GM12878 (cell line): ENCODE results near the gene FUZ. TPM values are rescaled to one million over a fixed set of nuclear protein-coding genes. Genes with fewer than 3 reads are reported as not detected.

Source experiments
- ATAC-seq: fragments of 200-7000 bp; cut with Tn5 transposase; 3 replicates; pipeline ENCODE4 v1.9.1; 2020; ENCODE audit warnings: mild to moderate bottlenecking, moderate library complexity
- BruUV-seq: library from RNA; stranded (reverse); fragments of 400-500 nt; replicated peaks from 2 replicates; lab custom pipeline; 2021; lab: Mats Ljungman, UMichigan
- CTCF ChIA-PET: fragments of 300-600 bp; sonication (Branson Sonifier 250); formaldehyde crosslinking; extraction: SDS; loops from one replicate; lab custom pipeline; 2021; ENCODE audit warnings: inconsistent platforms; lab: Yijun Ruan, JAX
- POLR2A ChIA-PET: fragments of 350-600 bp; formaldehyde crosslinking; extraction: SDS; loops from one replicate; lab custom pipeline; 2021; ENCODE audit warnings: inconsistent platforms; lab: Charles Lee
- RAD21 ChIA-PET: fragments of 300-600 bp; sonication (Branson Sonifier 250); formaldehyde crosslinking; loops from one replicate; lab custom pipeline; 2023; ENCODE audit warnings: antibody characterized with exemption; ENCODE audit not compliant: unreplicated experiment; lab: Charles Lee
- SMC1A ChIA-PET: fragments of 300-600 bp; sonication (Branson Sonifier 250); formaldehyde crosslinking; loops from one replicate; lab custom pipeline; 2023; ENCODE audit not compliant: unreplicated experiment, uncharacterized antibody; lab: Charles Lee
- DNase-seq: peaks from one replicate; pipeline ENCODE4 v3.0.0-alpha.2; 2011; ENCODE audit warnings: low read depth, low spot score
- FAIRE-seq: peaks from 3 replicates; lab custom pipeline; 2011; peaks lifted over from hg19 to GRCh38; lab: Jason Lieb, UNC
- H2AFZ ChIP-seq: 2 replicates; pipeline ENCODE4 v1.6.0; 2011; ENCODE audit warnings: low read depth, low read length, control low read depth; ENCODE audit not compliant: control insufficient read depth
- H3K27ac ChIP-seq: 2 replicates; pipeline ENCODE4 v1.5.1; 2011; ENCODE audit warnings: control low read depth; ENCODE audit not compliant: control insufficient read depth, insufficient read depth
- H3K27me3 ChIP-seq, 2 experiments: replicated peaks in 1 of 2; 2 replicates each; pipeline versions ENCODE4 v1.6.0 to v1.6.1; 2011; ENCODE audit warnings: low read length in 1 of 2; ENCODE audit not compliant: control insufficient read depth in 2 of 2, insufficient read depth in 2 of 2
- H3K36me3 ChIP-seq, 2 experiments: 2 replicates each; pipeline ENCODE4 v1.5.1; 2011; ENCODE audit warnings: low read length in 1 of 2; ENCODE audit not compliant: control insufficient read depth in 2 of 2, insufficient read depth in 2 of 2
- H3K4me1 ChIP-seq: 2 replicates; pipeline ENCODE4 v1.6.1; 2011; ENCODE audit warnings: mild to moderate bottlenecking, low read length, moderate library complexity, mixed read lengths; ENCODE audit not compliant: control insufficient read depth, insufficient read depth
- H3K4me2 ChIP-seq: 2 replicates; pipeline ENCODE4 v1.6.0; 2011; ENCODE audit warnings: control low read depth; ENCODE audit not compliant: control insufficient read depth, insufficient read depth
- H3K4me3 ChIP-seq: fragments of 200-600 bp; sonication (generic); 2 replicates; pipeline ENCODE4 v1.5.1; 2016
- H3K79me2 ChIP-seq: 2 replicates; pipeline ENCODE4 v1.6.0; 2011; ENCODE audit warnings: low read length; ENCODE audit not compliant: control insufficient read depth, insufficient read depth
- H3K9ac ChIP-seq: 2 replicates; pipeline ENCODE4 v1.8.0; 2011; ENCODE audit warnings: low read length, control low read depth, mixed read lengths; ENCODE audit not compliant: control insufficient read depth, insufficient read depth
- H3K9me3 ChIP-seq: replicated peaks from 3 replicates; pipeline ENCODE4 v1.5.1; 2011; ENCODE audit warnings: mild to moderate bottlenecking, low read length; ENCODE audit not compliant: control insufficient read depth, insufficient read depth
- H4K20me1 ChIP-seq: 2 replicates; pipeline ENCODE4 v1.6.0; 2011; ENCODE audit not compliant: control insufficient read depth, insufficient read depth
- CBFB ChIP-seq: IDR thresholded peaks from 2 replicates; pipeline ENCODE4 v1.6.1; 2016; ENCODE audit warnings: antibody characterized with exemption, low read depth
- CBX3 ChIP-seq: fragments of 200-600 bp; sonication (generic); IDR thresholded peaks from 2 replicates; pipeline ENCODE4 v1.6.1; 2016; ENCODE audit warnings: low read depth, borderline replicate concordance
- EP300 ChIP-seq, 2 experiments: fragments of 150-350 bp in 1 of 2; IDR thresholded peaks; 2 replicates each; pipeline ENCODE4 v1.6.1; 2011 to 2012; ENCODE audit warnings: low read depth in 2 of 2, low read length in 2 of 2, borderline replicate concordance in 1 of 2, improper control_type of control experiment in 1 of 2, inconsistent platforms in 1 of 2; ENCODE audit not compliant: control insufficient read depth in 1 of 2
- ESRRA ChIP-seq: IDR thresholded peaks from 2 replicates; pipeline ENCODE4 v1.6.1; 2012; ENCODE audit warnings: mild to moderate bottlenecking, low read length, improper control_type of control experiment
- EZH2 ChIP-seq: IDR thresholded peaks from 2 replicates; pipeline ENCODE4 v1.6.1; 2012; ENCODE audit warnings: low read depth, mild to moderate bottlenecking, control low read depth, inconsistent platforms, low read length, borderline replicate concordance; ENCODE audit not compliant: control insufficient read depth
- HDGF ChIP-seq: fragments of 450-650 bp; IDR thresholded peaks from 2 replicates; pipeline ENCODE4 v1.6.1; 2016; ENCODE audit warnings: antibody characterized with exemption
- JUNB ChIP-seq: IDR thresholded peaks from 2 replicates; pipeline ENCODE4 v1.6.1; 2016; ENCODE audit warnings: antibody characterized with exemption, mild to moderate bottlenecking
- NBN ChIP-seq: fragments of 450-650 bp; IDR thresholded peaks from 2 replicates; pipeline ENCODE4 v1.6.1; 2016
- NFIC ChIP-seq: IDR thresholded peaks from 2 replicates; pipeline ENCODE4 v1.6.1; 2012; ENCODE audit warnings: low read depth, mild to moderate bottlenecking, inconsistent platforms, low read length, moderate library complexity
- POLR2AphosphoS5 ChIP-seq: IDR thresholded peaks from 2 replicates; pipeline ENCODE4 v1.6.1; 2011; ENCODE audit warnings: mild to moderate bottlenecking, low read length, inconsistent platforms
- RUNX3 ChIP-seq: IDR thresholded peaks from 2 replicates; pipeline ENCODE4 v1.6.1; 2012; ENCODE audit warnings: low read length, inconsistent platforms
- YY1 ChIP-seq: IDR thresholded peaks from 2 replicates; pipeline ENCODE4 v1.6.1; 2011; ENCODE audit warnings: low read depth, mild to moderate bottlenecking, low read length
- WGBS: methylation state at CpG from one replicate; pipeline ENCODE4 v1.1.6; 2016; ENCODE audit warnings: low lambda C conversion rate; ENCODE audit not compliant: insufficient replicate concordance, insufficient coverage; ENCODE audit errors: missing lambda C conversion rate; 5-methylcytosine and 5-hydroxymethylcytosine counted together
- in situ Hi-C: fragments of 300-500 bp; cut with MboI; formaldehyde crosslinking; loops from 9 replicates; pipeline ENCODE4 v1.14.3; 2018; ENCODE audit warnings: mixed read lengths
- intact Hi-C: fragments of 100-400 bp; cut with micrococcal nuclease; formaldehyde crosslinking; loops from one replicate; pipeline ENCODE4 v1.14.2; 2022; ENCODE audit not compliant: unreplicated experiment
- polyA plus RNA-seq, 11 experiments: library from polyadenylated mRNA; depleted of rRNA in 4 of 11; unstranded in 6 of 11; stranded (reverse) in 5 of 11; fragments of >200 nt; fragmentation: Nextera tagmentation in 4 of 11; fragmentation: Illumina TruSeq in 1 of 11; extraction: Ambion mirVana in 4 of 11; extraction: Trizol in 1 of 11; gene quantifications; 1 replicate in 1 of 11; 2 replicates in 10 of 11; pipeline versions ENCODE4 v1.2.1 to v1.2.3, GENCODE V29; 2011 to 2016; ENCODE audit warnings: inconsistent platforms in 2 of 11, missing spikeins in 2 of 11, low read depth in 1 of 11
- total RNA-seq, 4 experiments: library from RNA; depleted of rRNA in 3 of 4; stranded (reverse); fragments of >200 nt in 3 of 4; fragmentation: Illumina TruSeq in 1 of 4; extraction: Trizol in 1 of 4; gene quantifications; 2 replicates each; pipeline versions ENCODE4 v1.2.1 to v1.2.3, GENCODE V29; 2013 to 2021
- TF ChIP-seq, protein P1 (sequence below): fragments of 450-650 bp; IDR thresholded peaks from 2 replicates; pipeline ENCODE4 v1.6.1; 2017; ENCODE audit warnings: antibody characterized with exemption, mild to moderate bottlenecking, moderate library complexity
- TF ChIP-seq, protein P2 (sequence below): fragments of 450-650 bp; formaldehyde crosslinking; IDR thresholded peaks from 2 replicates; pipeline ENCODE4 v1.4.0; 2020; ENCODE audit warnings: mild to moderate bottlenecking, moderate library complexity
- TF ChIP-seq, protein P3 (sequence below): fragments of 450-650 bp; IDR thresholded peaks from 2 replicates; pipeline ENCODE4 v1.6.1; 2017; ENCODE audit warnings: borderline replicate concordance
- TF ChIP-seq, protein P4 (sequence below): fragments of 450-650 bp; IDR thresholded peaks from 2 replicates; pipeline ENCODE4 v1.6.1; 2018; ENCODE audit warnings: borderline replicate concordance, mild to moderate bottlenecking; ENCODE audit not compliant: partially characterized antibody

FUZ gene
- total and polyA plus RNA-seq, 10 of the 15 experiments (the other 5 are each of a cell fraction or from before 2014, with no cell fraction given): 0.18 to 11.5 (median 8.8) TPM

DNA sequence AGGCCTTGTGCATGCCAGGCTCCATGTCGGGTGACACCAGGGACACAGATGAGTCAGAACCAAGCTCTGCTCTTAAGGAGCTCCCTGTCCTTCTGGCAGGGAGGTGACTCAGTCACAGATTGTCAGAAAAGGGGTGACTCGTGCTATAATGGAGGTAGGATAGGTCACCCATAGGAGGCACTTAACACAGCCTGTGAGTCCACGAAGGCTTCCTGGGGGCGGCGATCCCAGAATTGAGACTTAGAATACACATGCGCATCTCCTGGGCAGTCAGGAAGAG is 19.6 kb downstream of the FUZ start:
- no peak for ATAC-seq
- TF ChIP-seq RUNX3 (no peak), HDGF (no peak), JUNB (no peak), ESRRA (no peak), CBX3 (no peak), POLR2AphosphoS5 (no peak), EP300 (IDR thresholded peaks at IDR 0.05; ENCODE audit: borderline replicate concordance in 1 of 2, control insufficient read depth in 1 of 2, low read depth in 2 of 2, low read length in 2 of 2) (no peak), NFIC (no peak), YY1 (no peak), EZH2 (no peak), NBN (no peak), CBFB (no peak)
- TF ChIP-seq, protein P1, sequence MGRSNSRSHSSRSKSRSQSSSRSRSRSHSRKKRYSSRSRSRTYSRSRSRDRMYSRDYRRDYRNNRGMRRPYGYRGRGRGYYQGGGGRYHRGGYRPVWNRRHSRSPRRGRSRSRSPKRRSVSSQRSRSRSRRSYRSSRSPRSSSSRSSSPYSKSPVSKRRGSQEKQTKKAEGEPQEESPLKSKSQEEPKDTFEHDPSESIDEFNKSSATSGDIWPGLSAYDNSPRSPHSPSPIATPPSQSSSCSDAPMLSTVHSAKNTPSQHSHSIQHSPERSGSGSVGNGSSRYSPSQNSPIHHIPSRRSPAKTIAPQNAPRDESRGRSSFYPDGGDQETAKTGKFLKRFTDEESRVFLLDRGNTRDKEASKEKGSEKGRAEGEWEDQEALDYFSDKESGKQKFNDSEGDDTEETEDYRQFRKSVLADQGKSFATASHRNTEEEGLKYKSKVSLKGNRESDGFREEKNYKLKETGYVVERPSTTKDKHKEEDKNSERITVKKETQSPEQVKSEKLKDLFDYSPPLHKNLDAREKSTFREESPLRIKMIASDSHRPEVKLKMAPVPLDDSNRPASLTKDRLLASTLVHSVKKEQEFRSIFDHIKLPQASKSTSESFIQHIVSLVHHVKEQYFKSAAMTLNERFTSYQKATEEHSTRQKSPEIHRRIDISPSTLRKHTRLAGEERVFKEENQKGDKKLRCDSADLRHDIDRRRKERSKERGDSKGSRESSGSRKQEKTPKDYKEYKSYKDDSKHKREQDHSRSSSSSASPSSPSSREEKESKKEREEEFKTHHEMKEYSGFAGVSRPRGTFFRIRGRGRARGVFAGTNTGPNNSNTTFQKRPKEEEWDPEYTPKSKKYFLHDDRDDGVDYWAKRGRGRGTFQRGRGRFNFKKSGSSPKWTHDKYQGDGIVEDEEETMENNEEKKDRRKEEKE: no peak
- TF ChIP-seq, protein P2, sequence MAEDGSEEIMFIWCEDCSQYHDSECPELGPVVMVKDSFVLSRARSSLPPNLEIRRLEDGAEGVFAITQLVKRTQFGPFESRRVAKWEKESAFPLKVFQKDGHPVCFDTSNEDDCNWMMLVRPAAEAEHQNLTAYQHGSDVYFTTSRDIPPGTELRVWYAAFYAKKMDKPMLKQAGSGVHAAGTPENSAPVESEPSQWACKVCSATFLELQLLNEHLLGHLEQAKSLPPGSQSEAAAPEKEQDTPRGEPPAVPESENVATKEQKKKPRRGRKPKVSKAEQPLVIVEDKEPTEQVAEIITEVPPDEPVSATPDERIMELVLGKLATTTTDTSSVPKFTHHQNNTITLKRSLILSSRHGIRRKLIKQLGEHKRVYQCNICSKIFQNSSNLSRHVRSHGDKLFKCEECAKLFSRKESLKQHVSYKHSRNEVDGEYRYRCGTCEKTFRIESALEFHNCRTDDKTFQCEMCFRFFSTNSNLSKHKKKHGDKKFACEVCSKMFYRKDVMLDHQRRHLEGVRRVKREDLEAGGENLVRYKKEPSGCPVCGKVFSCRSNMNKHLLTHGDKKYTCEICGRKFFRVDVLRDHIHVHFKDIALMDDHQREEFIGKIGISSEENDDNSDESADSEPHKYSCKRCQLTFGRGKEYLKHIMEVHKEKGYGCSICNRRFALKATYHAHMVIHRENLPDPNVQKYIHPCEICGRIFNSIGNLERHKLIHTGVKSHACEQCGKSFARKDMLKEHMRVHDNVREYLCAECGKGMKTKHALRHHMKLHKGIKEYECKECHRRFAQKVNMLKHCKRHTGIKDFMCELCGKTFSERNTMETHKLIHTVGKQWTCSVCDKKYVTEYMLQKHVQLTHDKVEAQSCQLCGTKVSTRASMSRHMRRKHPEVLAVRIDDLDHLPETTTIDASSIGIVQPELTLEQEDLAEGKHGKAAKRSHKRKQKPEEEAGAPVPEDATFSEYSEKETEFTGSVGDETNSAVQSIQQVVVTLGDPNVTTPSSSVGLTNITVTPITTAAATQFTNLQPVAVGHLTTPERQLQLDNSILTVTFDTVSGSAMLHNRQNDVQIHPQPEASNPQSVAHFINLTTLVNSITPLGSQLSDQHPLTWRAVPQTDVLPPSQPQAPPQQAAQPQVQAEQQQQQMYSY: no peak
- TF ChIP-seq, protein P3, sequence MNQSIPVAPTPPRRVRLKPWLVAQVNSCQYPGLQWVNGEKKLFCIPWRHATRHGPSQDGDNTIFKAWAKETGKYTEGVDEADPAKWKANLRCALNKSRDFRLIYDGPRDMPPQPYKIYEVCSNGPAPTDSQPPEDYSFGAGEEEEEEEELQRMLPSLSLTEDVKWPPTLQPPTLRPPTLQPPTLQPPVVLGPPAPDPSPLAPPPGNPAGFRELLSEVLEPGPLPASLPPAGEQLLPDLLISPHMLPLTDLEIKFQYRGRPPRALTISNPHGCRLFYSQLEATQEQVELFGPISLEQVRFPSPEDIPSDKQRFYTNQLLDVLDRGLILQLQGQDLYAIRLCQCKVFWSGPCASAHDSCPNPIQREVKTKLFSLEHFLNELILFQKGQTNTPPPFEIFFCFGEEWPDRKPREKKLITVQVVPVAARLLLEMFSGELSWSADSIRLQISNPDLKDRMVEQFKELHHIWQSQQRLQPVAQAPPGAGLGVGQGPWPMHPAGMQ: no peak
- TF ChIP-seq, protein P4, sequence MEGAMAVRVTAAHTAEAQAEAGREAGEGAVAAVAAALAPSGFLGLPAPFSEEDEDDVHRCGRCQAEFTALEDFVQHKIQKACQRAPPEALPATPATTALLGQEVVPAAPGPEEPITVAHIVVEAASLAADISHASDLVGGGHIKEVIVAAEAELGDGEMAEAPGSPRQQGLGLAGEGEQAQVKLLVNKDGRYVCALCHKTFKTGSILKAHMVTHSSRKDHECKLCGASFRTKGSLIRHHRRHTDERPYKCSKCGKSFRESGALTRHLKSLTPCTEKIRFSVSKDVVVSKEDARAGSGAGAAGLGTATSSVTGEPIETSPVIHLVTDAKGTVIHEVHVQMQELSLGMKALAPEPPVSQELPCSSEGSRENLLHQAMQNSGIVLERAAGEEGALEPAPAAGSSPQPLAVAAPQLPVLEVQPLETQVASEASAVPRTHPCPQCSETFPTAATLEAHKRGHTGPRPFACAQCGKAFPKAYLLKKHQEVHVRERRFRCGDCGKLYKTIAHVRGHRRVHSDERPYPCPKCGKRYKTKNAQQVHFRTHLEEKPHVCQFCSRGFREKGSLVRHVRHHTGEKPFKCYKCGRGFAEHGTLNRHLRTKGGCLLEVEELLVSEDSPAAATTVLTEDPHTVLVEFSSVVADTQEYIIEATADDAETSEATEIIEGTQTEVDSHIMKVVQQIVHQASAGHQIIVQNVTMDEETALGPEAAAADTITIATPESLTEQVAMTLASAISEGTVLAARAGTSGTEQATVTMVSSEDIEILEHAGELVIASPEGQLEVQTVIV: no peak

More for the DNA sequence above, 19.6 kb downstream of the FUZ start:
- ChIA-PET POLR2A (no interaction called here), RAD21 (no interaction called here), CTCF (no interaction called here), SMC1A (no interaction called here)
- intact Hi-C loops: no loop called here
- H3K79me2 ChIP-seq: no peaks in the 10 kb centered on the region
- no peak overlapping the region for H3K9ac ChIP-seq
- no peaks in the 10 kb centered on the region for H3K9me3 ChIP-seq
- 79% methylated on average over 6 of the region's 6 CpGs for WGBS
- no peak overlapping the region for H3K4me2 ChIP-seq
- H3K4me1 ChIP-seq: no peaks in the 10 kb centered on the region
- no peak overlapping the region for H3K4me3 ChIP-seq
- no TSS peak for BruUV-seq
- no peaks in the 10 kb centered on the region for H3K27me3 ChIP-seq
- H2AFZ ChIP-seq: no peak overlapping the region
- no peak for DNase-seq
- H3K27ac ChIP-seq: no peak overlapping the region
- in situ Hi-C loops: no loop called here
- peaks cover 18 to 30% of the 10 kb centered on the region in 2 experiments; a peak in 3 of 4 replicates for H3K36me3 ChIP-seq
- no peak for FAIRE-seq
- H4K20me1 ChIP-seq: no peaks in the 10 kb centered on the region
